ENCODE results near the gene OVCA2.

- TF ChIP-seq CTCF (IDR thresholded peaks at IDR 0.05) (no peak), POLR2AphosphoS5 (IDR thresholded peaks at IDR 0.05) (peak; percentile 65 to 79 (median 76))
These were observed 30.1 kb upstream of the OVCA2 start for GRCh38 chr17:2011411-2012371.
